GM12878 (cell line): Measurements from ENCODE around the gene KLK6.

Experiments used
- CTCF ChIP-seq, 3 experiments: IDR thresholded peaks in 2 of 3; conservative IDR thresholded peaks in 1 of 3; 2 replicates each; pipeline ENCODE4 v1.5.1; 2011; ENCODE audit warnings: low read depth in 3 of 3, low read length in 3 of 3, mild to moderate bottlenecking in 3 of 3, control low read depth in 2 of 3, moderate library complexity in 2 of 3, inconsistent platforms in 1 of 3, mixed read lengths in 1 of 3; ENCODE audit not compliant: control insufficient read depth in 2 of 3, insufficient read depth in 1 of 3; ENCODE audit errors: extremely low read depth in 1 of 3
- EP300 ChIP-seq, 2 experiments: fragments of 150-350 bp in 1 of 2; IDR thresholded peaks; 2 replicates each; pipeline ENCODE4 v1.6.1; 2011 to 2012; ENCODE audit warnings: low read depth in 2 of 2, low read length in 2 of 2, borderline replicate concordance in 1 of 2, improper control_type of control experiment in 1 of 2, inconsistent platforms in 1 of 2; ENCODE audit not compliant: control insufficient read depth in 1 of 2
- GABPA ChIP-seq: IDR thresholded peaks from 2 replicates; pipeline ENCODE4 v1.6.1; 2014; ENCODE audit warnings: antibody characterized with exemption, low read depth, mild to moderate bottlenecking, inconsistent platforms
- HDAC6 ChIP-seq: fragments of 200-600 bp; sonication (generic); IDR thresholded peaks from one replicate; pipeline ENCODE4 v1.8.0; 2017; ENCODE audit warnings: antibody characterized with exemption; ENCODE audit not compliant: unreplicated experiment
- KDM1A ChIP-seq: fragments of 200-600 bp; sonication (generic); IDR thresholded peaks from 2 replicates; pipeline ENCODE4 v1.6.1; 2016; ENCODE audit warnings: borderline replicate concordance
- LARP7 ChIP-seq: fragments of 450-650 bp; IDR thresholded peaks from 2 replicates; pipeline ENCODE4 v1.6.1; 2017; ENCODE audit warnings: mild to moderate bottlenecking
- MXI1 ChIP-seq: fragments of 150-350 bp; IDR thresholded peaks from 2 replicates; pipeline ENCODE4 v1.6.1; 2011; ENCODE audit warnings: low read depth, mild to moderate bottlenecking, inconsistent platforms, low read length, improper control_type of control experiment
- POLR2A ChIP-seq: IDR thresholded peaks from 2 replicates; pipeline ENCODE4 v1.6.1; 2011; ENCODE audit warnings: low read depth, mild to moderate bottlenecking, low read length
- RAD21 ChIP-seq: IDR thresholded peaks from 2 replicates; pipeline ENCODE4 v1.6.1; 2011; ENCODE audit warnings: mild to moderate bottlenecking, low read depth, low read length, moderate library complexity; ENCODE audit not compliant: insufficient read depth
- RB1 ChIP-seq: fragments of 450-650 bp; formaldehyde crosslinking; IDR thresholded peaks from 2 replicates; pipeline ENCODE4 v1.6.1; 2017; ENCODE audit warnings: mild to moderate bottlenecking, borderline replicate concordance
- SRF ChIP-seq, 2 experiments: IDR thresholded peaks; 2 replicates each; pipeline ENCODE4 v1.6.1; 2011; ENCODE audit warnings: low read depth in 2 of 2, low read length in 2 of 2, mild to moderate bottlenecking in 1 of 2, moderate library complexity in 1 of 2
- USF2 ChIP-seq: IDR thresholded peaks from 2 replicates; pipeline ENCODE4 v1.6.1; 2011; ENCODE audit warnings: low read depth, low read length, improper control_type of control experiment, borderline replicate concordance
- YY1 ChIP-seq: IDR thresholded peaks from 2 replicates; pipeline ENCODE4 v1.6.1; 2011; ENCODE audit warnings: low read depth, mild to moderate bottlenecking, low read length
- ZNF24 ChIP-seq: fragments of 450-650 bp; IDR thresholded peaks from 2 replicates; pipeline ENCODE4 v1.6.1; 2017; ENCODE audit warnings: antibody characterized with exemption, mild to moderate bottlenecking

GRCh38 chr19:51007488-51007887 is 38.1 kb upstream of the KLK6 start:
- TF ChIP-seq SRF (IDR thresholded peaks at IDR 0.05; ENCODE audit: low read depth in 2 of 2, low read length in 2 of 2) (no peak), POLR2A (no peak), RB1 (no peak), YY1 (no peak), GABPA (no peak), LARP7 (no peak), USF2 (no peak), ZNF24 (no peak), KDM1A (no peak), CTCF (IDR thresholded peaks at IDR 0.05 in 2 of 3, conservative IDR thresholded peaks at IDR 0.05 in 1 of 3; ENCODE audit: control insufficient read depth in 2 of 3, extremely low read depth in 1 of 3, insufficient read depth in 1 of 3, low read depth in 3 of 3, low read length in 3 of 3) (no peak), MXI1 (no peak), HDAC6 (no peak), RAD21 (no peak), EP300 (IDR thresholded peaks at IDR 0.05; ENCODE audit: borderline replicate concordance in 1 of 2, control insufficient read depth in 1 of 2, low read depth in 2 of 2, low read length in 2 of 2) (no peak)
